Measurements from ENCODE around the gene PDLIM4. TPM values are rescaled to one million over a fixed set of nuclear protein-coding genes. Genes with fewer than 3 reads are reported as not detected.

The PDLIM4 gene
- total RNA-seq, 1 donor from 2014 or later = 56.6 TPM

- H3K27ac Mint-ChIP-seq (ENCODE audit: unreplicated experiment) = no peak overlapping the region
- peaks cover 6% of the 10 kb centered on the region for H4K20me1 ChIP-seq (ENCODE audit: insufficient read depth, low read length)
- FAIRE-seq (no peak), DNase-seq (ENCODE audit: low read depth) (no peak)
- no peak overlapping the region for H3K4me3 ChIP-seq (ENCODE audit: insufficient read depth, low read depth, low read length)
- peaks cover 7% of the 10 kb centered on the region for H3K9me3 Mint-ChIP-seq (ENCODE audit: unreplicated experiment)
- H3K9ac ChIP-seq (ENCODE audit: low read length) = no peak overlapping the region
- H3K27me3 Mint-ChIP-seq (ENCODE audit: low read depth, unreplicated experiment) = no peaks in the 10 kb centered on the region
- H3K36me3 ChIP-seq (ENCODE audit: insufficient read depth, low read length) = no peaks in the 10 kb centered on the region
- H3K4me2 ChIP-seq (ENCODE audit: low read length) = no peak overlapping the region
- H3K4me1 ChIP-seq (ENCODE audit: insufficient read depth, low read length) = peaks cover 6% of the 10 kb centered on the region
- H3K36me3 Mint-ChIP-seq (ENCODE audit: low read depth, unreplicated experiment) = peaks cover 14% of the 10 kb centered on the region
- no peak overlapping the region for H3K27ac ChIP-seq (ENCODE audit: low read depth, low read length)
- no peak overlapping the region for H2AFZ ChIP-seq (ENCODE audit: low read depth, low read length)
- H3K4me3 Mint-ChIP-seq (ENCODE audit: unreplicated experiment) = no peak overlapping the region
- TF ChIP-seq CTCF (IDR thresholded peaks at IDR 0.05; ENCODE audit: insufficient read depth, low read depth, low read length) (no peak), EZH2 (IDR thresholded peaks at IDR 0.05; ENCODE audit: insufficient read depth, low read length) (no peak)
- H3K9me3 ChIP-seq (ENCODE audit: insufficient read depth, low read depth, low read length) = no peaks in the 10 kb centered on the region
- H3K4me1 Mint-ChIP-seq (ENCODE audit: low read depth, unreplicated experiment) = no peaks in the 10 kb centered on the region
- no peaks in the 10 kb centered on the region for H3K27me3 ChIP-seq (ENCODE audit: insufficient read depth, low read length)
- no peaks in the 10 kb centered on the region for H3K79me2 ChIP-seq (ENCODE audit: insufficient read depth, low read length)
Measured at GRCh38 chr5:132308701-132309100, 51.2 kb downstream of the PDLIM4 start.

GRCh38 chr5:132309679-132310078 lies 52.2 kb downstream of the PDLIM4 start:
- H3K4me2 ChIP-seq (ENCODE audit: low read length) = no peak overlapping the region
- Mint-ChIP-seq H3K4me1 (ENCODE audit: low read depth, unreplicated experiment) (no peaks in the 10 kb centered on the region), H3K27me3 (ENCODE audit: low read depth, unreplicated experiment) (no peaks in the 10 kb centered on the region), H3K27ac (ENCODE audit: unreplicated experiment) (no peak overlapping the region), H3K4me3 (ENCODE audit: unreplicated experiment) (no peak overlapping the region), H3K36me3 (ENCODE audit: low read depth, unreplicated experiment) (peaks cover 22% of the 10 kb centered on the region), H3K9me3 (ENCODE audit: unreplicated experiment) (peaks cover 5% of the 10 kb centered on the region)
- H3K9ac ChIP-seq (ENCODE audit: low read length) = no peak overlapping the region
- TF ChIP-seq EZH2 (IDR thresholded peaks at IDR 0.05; ENCODE audit: insufficient read depth, low read length) = no peak
- TF ChIP-seq CTCF (IDR thresholded peaks at IDR 0.05; ENCODE audit: insufficient read depth, low read depth, low read length) = no peak
- no peak overlapping the region for H3K4me3 ChIP-seq (ENCODE audit: insufficient read depth, low read depth, low read length)
- H2AFZ ChIP-seq (ENCODE audit: low read depth, low read length) = no peak overlapping the region
- H3K4me1 ChIP-seq (ENCODE audit: insufficient read depth, low read length) = peaks cover 6% of the 10 kb centered on the region
- H3K9me3 ChIP-seq (ENCODE audit: insufficient read depth, low read depth, low read length) = no peaks in the 10 kb centered on the region
- DNase-seq (ENCODE audit: low read depth) = no peak
- no peak for FAIRE-seq
- no peaks in the 10 kb centered on the region for H3K79me2 ChIP-seq (ENCODE audit: insufficient read depth, low read length)
- H3K36me3 ChIP-seq (ENCODE audit: insufficient read depth, low read length) = no peaks in the 10 kb centered on the region
- H4K20me1 ChIP-seq (ENCODE audit: insufficient read depth, low read length) = peaks cover 6% of the 10 kb centered on the region
- H3K27ac ChIP-seq (ENCODE audit: low read depth, low read length) = no peak overlapping the region
- no peaks in the 10 kb centered on the region for H3K27me3 ChIP-seq (ENCODE audit: insufficient read depth, low read length)

GRCh38 chr5:132310141-132310834 lies 52.8 kb downstream of the PDLIM4 start:
- Histone ChIP-seq H3K36me3 (ENCODE audit: insufficient read depth, low read length) (no peaks in the 10 kb centered on the region), H3K9ac (ENCODE audit: low read length) (no peak overlapping the region), H3K27ac (ENCODE audit: low read depth, low read length) (no peak overlapping the region), H3K27me3 (ENCODE audit: insufficient read depth, low read length) (no peaks in the 10 kb centered on the region), H3K9me3 (ENCODE audit: insufficient read depth, low read depth, low read length) (no peaks in the 10 kb centered on the region), H3K4me1 (ENCODE audit: insufficient read depth, low read length) (peaks cover 6% of the 10 kb centered on the region), H3K4me3 (ENCODE audit: insufficient read depth, low read depth, low read length) (no peak overlapping the region), H2AFZ (ENCODE audit: low read depth, low read length) (no peak overlapping the region), H3K79me2 (ENCODE audit: insufficient read depth, low read length) (no peaks in the 10 kb centered on the region), H4K20me1 (ENCODE audit: insufficient read depth, low read length) (peaks cover 6% of the 10 kb centered on the region), H3K4me2 (ENCODE audit: low read length) (no peak overlapping the region)
- Mint-ChIP-seq H3K36me3 (ENCODE audit: low read depth, unreplicated experiment) (peaks cover 20% of the 10 kb centered on the region), H3K27me3 (ENCODE audit: low read depth, unreplicated experiment) (no peaks in the 10 kb centered on the region), H3K9me3 (ENCODE audit: unreplicated experiment) (peaks cover 5% of the 10 kb centered on the region), H3K4me3 (ENCODE audit: unreplicated experiment) (no peak overlapping the region), H3K4me1 (ENCODE audit: low read depth, unreplicated experiment) (no peaks in the 10 kb centered on the region), H3K27ac (ENCODE audit: unreplicated experiment) (no peak overlapping the region)
- no peak for FAIRE-seq
- TF ChIP-seq EZH2 (IDR thresholded peaks at IDR 0.05; ENCODE audit: insufficient read depth, low read length) (no peak), CTCF (IDR thresholded peaks at IDR 0.05; ENCODE audit: insufficient read depth, low read depth, low read length) (no peak)
- DNase-seq (ENCODE audit: low read depth) = no peak

Data from astrocyte (in vitro differentiated cells and primary cell).